Stomach (tissue), 19 donors: ENCODE results near the gene MEGF8. TPM values are rescaled to one million over a fixed set of nuclear protein-coding genes. Genes with fewer than 3 reads are reported as not detected.

ENCODE experiments used
- DNase-seq, 2 donors: peaks; one replicate each; pipeline versions ENCODE4 v3.0.0 to v3.0.0-alpha.2; 2013 to 2019
- H3K27ac ChIP-seq, 5 donors: fragments of 200-600 bp in 4 of 5; sonication (generic) in 4 of 5; one replicate each; pipeline ENCODE4 v1.5.1; 2013 to 2019; ENCODE audit warnings: mild to moderate bottlenecking in 1 of 5, moderate library complexity in 1 of 5
- H3K27me3 ChIP-seq, 3 donors: fragments of 200-600 bp; sonication (generic); one replicate each; pipeline ENCODE4 v1.5.1; 2017 to 2019; ENCODE audit warnings: mixed run types in 1 of 3
- H3K36me3 ChIP-seq, 4 donors: fragments of 200-600 bp; sonication (generic); 1 replicate in 3 of 4; 2 replicates in 1 of 4; pipeline ENCODE4 v1.5.1; 2016 to 2019
- H3K4me1 ChIP-seq, 4 donors: fragments of 200-600 bp; sonication (generic); one replicate each; pipeline ENCODE4 v1.5.1; 2016 to 2019
- H3K4me3 ChIP-seq, 4 donors: fragments of 200-600 bp; sonication (generic) in 3 of 4; one replicate each; pipeline ENCODE4 v1.5.1; 2016 to 2019; ENCODE audit warnings: mild to moderate bottlenecking in 1 of 4
- H3K9me3 ChIP-seq, 4 donors: fragments of 200-600 bp; sonication (generic); one replicate each; pipeline ENCODE4 v1.5.1; 2016 to 2019
- EP300 ChIP-seq: sonication (generic); formaldehyde crosslinking; IDR thresholded peaks from one replicate; pipeline ENCODE4 v1.6.1; 2017; ENCODE audit warnings: antibody characterized with exemption
- POLR2A ChIP-seq, 4 donors: fragments of 450-650 bp; IDR thresholded peaks; one replicate each; pipeline ENCODE4 v1.6.1; 2016; ENCODE audit warnings: antibody characterized with exemption in 4 of 4, control low read depth in 2 of 4, mild to moderate bottlenecking in 1 of 4, moderate library complexity in 1 of 4
- POLR2AphosphoS5 ChIP-seq, 3 donors: sonication (generic); formaldehyde crosslinking; IDR thresholded peaks; one replicate each; pipeline ENCODE4 v1.6.1; 2016; ENCODE audit warnings: antibody characterized with exemption in 3 of 3
- WGBS, 5 donors: extraction: QIAGEN DNeasy Blood & Tissue Kit in 3 of 5; methylation state at CpG; one replicate each; pipeline versions ENCODE4 v1.1.5 to v1.1.7; 2013 to 2018; 5-methylcytosine and 5-hydroxymethylcytosine counted together
- intact Hi-C: fragments of 100-400 bp; cut with DNase I; formaldehyde crosslinking; loops from one replicate; pipeline ENCODE4 v1.15.1; 2023; ENCODE audit warnings: low total_unique reads
- long read RNA-seq, 10 donors: transcript quantifications; one replicate each; lab custom pipeline, GENCODE V29; 2026
- polyA plus RNA-seq, 3 donors: library from polyadenylated mRNA; stranded (reverse); fragments of 200-250 nt; gene quantifications; one replicate each; pipeline ENCODE4 v1.2.3, GENCODE V29; 2013
- total RNA-seq, 5 donors: library from RNA; depleted of rRNA; stranded (reverse); fragments of >200 nt; gene quantifications; one replicate each; pipeline versions ENCODE4 v1.1.0 to v1.2.3, GENCODE V29; 2014 to 2016
- TF ChIP-seq, protein P1 (sequence below), 7 experiments: fragments of 450-650 bp in 4 of 7; fragments of 200-600 bp in 3 of 7; sonication (generic) in 3 of 7; IDR thresholded peaks; one replicate each; pipeline ENCODE4 v1.5.1; 2016 to 2019; ENCODE audit warnings: antibody characterized with exemption in 7 of 7, control low read depth in 2 of 7, mild to moderate bottlenecking in 1 of 7
- donor health status: healthy with polysubstance abuse.
- donor health status: Bipolar disorder and iron deficiency.
- donor health status: healthy.

The MEGF8 gene, protein sequence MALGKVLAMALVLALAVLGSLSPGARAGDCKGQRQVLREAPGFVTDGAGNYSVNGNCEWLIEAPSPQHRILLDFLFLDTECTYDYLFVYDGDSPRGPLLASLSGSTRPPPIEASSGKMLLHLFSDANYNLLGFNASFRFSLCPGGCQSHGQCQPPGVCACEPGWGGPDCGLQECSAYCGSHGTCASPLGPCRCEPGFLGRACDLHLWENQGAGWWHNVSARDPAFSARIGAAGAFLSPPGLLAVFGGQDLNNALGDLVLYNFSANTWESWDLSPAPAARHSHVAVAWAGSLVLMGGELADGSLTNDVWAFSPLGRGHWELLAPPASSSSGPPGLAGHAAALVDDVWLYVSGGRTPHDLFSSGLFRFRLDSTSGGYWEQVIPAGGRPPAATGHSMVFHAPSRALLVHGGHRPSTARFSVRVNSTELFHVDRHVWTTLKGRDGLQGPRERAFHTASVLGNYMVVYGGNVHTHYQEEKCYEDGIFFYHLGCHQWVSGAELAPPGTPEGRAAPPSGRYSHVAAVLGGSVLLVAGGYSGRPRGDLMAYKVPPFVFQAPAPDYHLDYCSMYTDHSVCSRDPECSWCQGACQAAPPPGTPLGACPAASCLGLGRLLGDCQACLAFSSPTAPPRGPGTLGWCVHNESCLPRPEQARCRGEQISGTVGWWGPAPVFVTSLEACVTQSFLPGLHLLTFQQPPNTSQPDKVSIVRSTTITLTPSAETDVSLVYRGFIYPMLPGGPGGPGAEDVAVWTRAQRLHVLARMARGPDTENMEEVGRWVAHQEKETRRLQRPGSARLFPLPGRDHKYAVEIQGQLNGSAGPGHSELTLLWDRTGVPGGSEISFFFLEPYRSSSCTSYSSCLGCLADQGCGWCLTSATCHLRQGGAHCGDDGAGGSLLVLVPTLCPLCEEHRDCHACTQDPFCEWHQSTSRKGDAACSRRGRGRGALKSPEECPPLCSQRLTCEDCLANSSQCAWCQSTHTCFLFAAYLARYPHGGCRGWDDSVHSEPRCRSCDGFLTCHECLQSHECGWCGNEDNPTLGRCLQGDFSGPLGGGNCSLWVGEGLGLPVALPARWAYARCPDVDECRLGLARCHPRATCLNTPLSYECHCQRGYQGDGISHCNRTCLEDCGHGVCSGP (N-terminal part only)
- total RNA-seq = 10 to 100 TPM; 12.3 to 46.3 (median 21.0) TPM
- 1 to 10 TPM; 2.6 to 5.2 (median 3.6) TPM for polyA plus RNA-seq
- long read RNA-seq, donor 1 = 0 reads
- long read RNA-seq, donor 2, partial matches to known transcripts = 0 of 1 reads
- long read RNA-seq, donor 2, other reads (novel, unspliced or antisense) = 0 of 1 reads
- long read RNA-seq, donor 3, partial matches to known transcripts = 8 of 8 reads
- long read RNA-seq, donor 3, other reads (novel, unspliced or antisense) = 0 of 8 reads
- long read RNA-seq, donor 4 = 0 reads
- long read RNA-seq, donor 5 = 0 reads
- long read RNA-seq, donor 6 = 0 reads
- long read RNA-seq, donor 7 = 0 reads
- long read RNA-seq, donor 8 = 0 reads
- long read RNA-seq, donor 9 = 0 reads
- long read RNA-seq, donor 10 = 0 reads

- peak within 1 kb of the TSS; percentile 73 to 97 (median 88) for H3K4me3 ChIP-seq
- H3K36me3 ChIP-seq = no peaks in the 10 kb centered on the region
- TF ChIP-seq EP300 = no peak
- TF ChIP-seq POLR2AphosphoS5 (IDR thresholded peaks at IDR 0.05) = peak; percentile 68 to 89 (median 74)
- TF ChIP-seq, protein P1, sequence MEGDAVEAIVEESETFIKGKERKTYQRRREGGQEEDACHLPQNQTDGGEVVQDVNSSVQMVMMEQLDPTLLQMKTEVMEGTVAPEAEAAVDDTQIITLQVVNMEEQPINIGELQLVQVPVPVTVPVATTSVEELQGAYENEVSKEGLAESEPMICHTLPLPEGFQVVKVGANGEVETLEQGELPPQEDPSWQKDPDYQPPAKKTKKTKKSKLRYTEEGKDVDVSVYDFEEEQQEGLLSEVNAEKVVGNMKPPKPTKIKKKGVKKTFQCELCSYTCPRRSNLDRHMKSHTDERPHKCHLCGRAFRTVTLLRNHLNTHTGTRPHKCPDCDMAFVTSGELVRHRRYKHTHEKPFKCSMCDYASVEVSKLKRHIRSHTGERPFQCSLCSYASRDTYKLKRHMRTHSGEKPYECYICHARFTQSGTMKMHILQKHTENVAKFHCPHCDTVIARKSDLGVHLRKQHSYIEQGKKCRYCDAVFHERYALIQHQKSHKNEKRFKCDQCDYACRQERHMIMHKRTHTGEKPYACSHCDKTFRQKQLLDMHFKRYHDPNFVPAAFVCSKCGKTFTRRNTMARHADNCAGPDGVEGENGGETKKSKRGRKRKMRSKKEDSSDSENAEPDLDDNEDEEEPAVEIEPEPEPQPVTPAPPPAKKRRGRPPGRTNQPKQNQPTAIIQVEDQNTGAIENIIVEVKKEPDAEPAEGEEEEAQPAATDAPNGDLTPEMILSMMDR (IDR thresholded peaks at IDR 0.05) = peak in 4 of 7 experiments; percentile 81 to 91 (median 88)
- no peak for TF ChIP-seq POLR2A (IDR thresholded peaks at IDR 0.05)
- H3K4me1 ChIP-seq = peaks cover 25 to 56% (median 39%) of the 10 kb centered on the region in 4 donors
- H3K9me3 ChIP-seq = no peaks in the 10 kb centered on the region
- 0% methylated on average over 20 to 45 of the region's 45 CpGs for WGBS, 5 donors
- intact Hi-C loops = loop anchor here (10.0 kb wide), 1 partner anchor 201 kb away; no protein-coding TSS in a partner anchor
- peaks cover 14 to 35% (median 17%) of the 10 kb centered on the region in 3 donors for H3K27me3 ChIP-seq
- peak within 1 kb of the TSS; percentile 70 to 87 (median 80) for H3K27ac ChIP-seq
- DNase-seq = peak; percentile 98 to 100
These were observed at the start of gene MEGF8 for GRCh38 chr19:42325308-42325895. Gene MEGF8 (plus strand): TSS chr19:42325635. CDS start chr19:42326244, 609 bp downstream.

DNA sequence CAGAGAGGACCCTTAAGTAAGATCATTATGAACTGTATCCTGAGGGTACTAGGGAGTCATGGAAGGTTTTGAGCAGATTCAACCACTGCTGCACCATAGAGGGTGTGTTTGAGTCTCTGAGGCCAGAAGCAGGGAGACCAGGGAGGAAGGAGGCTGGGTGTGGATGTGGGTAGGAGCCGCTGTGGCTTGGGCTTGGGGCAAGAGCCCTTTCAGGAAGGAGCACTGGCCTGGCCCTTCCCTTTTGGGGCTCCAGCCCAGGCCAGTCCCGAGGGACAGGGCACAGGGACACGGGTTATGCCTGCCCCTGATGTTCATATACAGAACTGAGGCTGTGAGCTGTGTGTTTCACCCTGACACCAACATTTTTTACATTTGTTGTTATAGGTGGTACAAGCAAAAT lies 49.2 kb upstream of the MEGF8 start:
- peak overlapping the region in 4 of 5 donors; percentile 37 to 100 (median 96) for H3K27ac ChIP-seq
- TF ChIP-seq POLR2A (IDR thresholded peaks at IDR 0.05) (no peak), POLR2AphosphoS5 (IDR thresholded peaks at IDR 0.05) (no peak), EP300 (no peak)
- TF ChIP-seq, protein P1 (IDR thresholded peaks at IDR 0.05) = no peak
- intact Hi-C loops = no loop called here
- no peaks in the 10 kb centered on the region for H3K27me3 ChIP-seq
- no peaks in the 10 kb centered on the region for H3K9me3 ChIP-seq
- 40 to 73% (median 68%) methylated on average over 3 of the region's 3 CpGs for WGBS, 5 donors
- peaks cover 49 to 89% (median 80%) of the 10 kb centered on the region in 4 donors for H3K4me1 ChIP-seq
- DNase-seq = no peak
- no peak overlapping the region for H3K4me3 ChIP-seq
- H3K36me3 ChIP-seq = peaks cover 30 to 47% (median 44%) of the 10 kb centered on the region in 4 donors

DNA sequence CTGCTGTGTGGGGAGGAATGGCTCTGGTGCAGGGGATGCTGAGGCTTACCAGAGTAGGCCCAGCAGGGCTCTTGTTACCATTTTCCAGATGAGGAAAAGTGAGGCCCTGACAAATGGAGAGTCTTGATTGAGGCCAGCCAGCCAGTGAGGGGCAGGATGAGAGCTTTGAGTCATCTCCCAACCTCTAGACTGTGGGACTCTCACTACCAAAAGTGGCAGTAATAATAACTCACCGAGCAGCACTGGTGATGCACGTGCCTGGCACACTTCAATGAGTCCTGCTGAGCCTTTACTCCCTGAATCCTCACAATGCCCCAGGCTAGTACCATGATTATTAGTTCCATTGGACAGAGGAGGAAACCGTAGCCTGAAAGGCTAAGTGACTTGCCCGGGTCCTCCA lies 48.6 kb upstream of the MEGF8 start:
- Histone ChIP-seq H3K9me3 (no peaks in the 10 kb centered on the region), H3K27ac (peak overlapping the region in 4 of 5 donors; percentile 94 to 100 (median 96)), H3K36me3 (peaks cover 29 to 43% (median 41%) of the 10 kb centered on the region in 4 donors), H3K4me3 (no peak overlapping the region), H3K27me3 (no peaks in the 10 kb centered on the region), H3K4me1 (peaks cover 53 to 89% (median 81%) of the 10 kb centered on the region in 4 donors)
- no peak for DNase-seq
- WGBS, 5 donors = 62 to 87% (median 78%) methylated on average over 4 of the region's 4 CpGs
- TF ChIP-seq, protein P1 (IDR thresholded peaks at IDR 0.05) = no peak
- TF ChIP-seq POLR2AphosphoS5 (IDR thresholded peaks at IDR 0.05) (no peak), POLR2A (IDR thresholded peaks at IDR 0.05) (no peak), EP300 (no peak)
- intact Hi-C loops = no loop called here
